C4-2B (cell line): ENCODE data around the gene NKAPL.

Experiments
- CTCF ChIP-seq: fragments of 450-650 bp; conservative IDR thresholded peaks from 2 replicates; pipeline ENCODE4 v1.5.1; 2017; ENCODE audit warnings: mild to moderate bottlenecking
- ZFX ChIP-seq: fragments of 450-650 bp; IDR thresholded peaks from 2 replicates; pipeline ENCODE4 v1.6.1; 2017

GRCh38 chr6:28303570-28303969 lies 44.5 kb downstream of the NKAPL start:
- no peak for TF ChIP-seq CTCF
- no peak for TF ChIP-seq ZFX
